ENCODE measurements around the gene ZNF438.

DNA sequence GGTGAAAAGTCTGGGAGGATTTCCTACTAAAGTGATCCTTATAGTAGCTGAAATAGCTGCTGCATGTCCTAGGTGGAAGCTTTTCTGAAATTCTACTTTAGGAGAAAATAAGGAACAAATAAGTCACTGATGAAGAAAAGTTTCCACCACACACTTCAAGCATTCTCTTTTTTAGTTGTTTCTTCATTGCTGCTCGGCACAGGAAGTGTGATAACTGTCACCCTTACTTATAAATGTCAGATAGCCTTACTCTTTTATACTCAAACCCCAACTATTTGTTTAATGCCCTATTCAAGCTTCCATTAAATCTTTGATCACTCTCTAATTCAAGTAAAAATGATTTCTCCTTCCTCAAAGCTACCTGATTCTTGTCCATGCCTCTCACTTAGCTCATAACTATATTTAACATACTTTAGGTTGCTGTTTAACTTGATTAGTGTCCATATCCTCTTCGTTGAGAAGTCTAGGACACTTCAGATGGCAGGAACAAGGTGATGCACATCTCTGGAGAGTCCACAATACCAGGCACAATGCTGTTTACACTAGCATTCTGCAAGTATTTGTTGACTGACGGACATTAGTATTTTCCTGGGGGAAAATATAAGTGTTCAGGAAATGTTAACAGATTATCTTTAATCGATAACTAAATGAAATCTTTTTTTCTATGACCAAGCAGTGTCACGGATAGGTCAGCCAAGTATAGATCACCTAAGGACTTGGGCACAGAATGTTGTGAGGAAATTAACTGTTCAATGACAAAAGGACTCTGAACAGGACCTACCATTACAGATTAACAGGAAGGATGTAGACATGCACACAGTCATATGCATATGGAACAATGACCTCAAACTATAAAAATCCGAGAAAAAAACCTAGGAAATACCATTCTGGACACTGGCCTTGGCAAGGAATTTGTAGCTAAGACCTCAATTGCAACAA lies 67.4 kb downstream of the ZNF438 start:
- TF ChIP-seq, protein P1, sequence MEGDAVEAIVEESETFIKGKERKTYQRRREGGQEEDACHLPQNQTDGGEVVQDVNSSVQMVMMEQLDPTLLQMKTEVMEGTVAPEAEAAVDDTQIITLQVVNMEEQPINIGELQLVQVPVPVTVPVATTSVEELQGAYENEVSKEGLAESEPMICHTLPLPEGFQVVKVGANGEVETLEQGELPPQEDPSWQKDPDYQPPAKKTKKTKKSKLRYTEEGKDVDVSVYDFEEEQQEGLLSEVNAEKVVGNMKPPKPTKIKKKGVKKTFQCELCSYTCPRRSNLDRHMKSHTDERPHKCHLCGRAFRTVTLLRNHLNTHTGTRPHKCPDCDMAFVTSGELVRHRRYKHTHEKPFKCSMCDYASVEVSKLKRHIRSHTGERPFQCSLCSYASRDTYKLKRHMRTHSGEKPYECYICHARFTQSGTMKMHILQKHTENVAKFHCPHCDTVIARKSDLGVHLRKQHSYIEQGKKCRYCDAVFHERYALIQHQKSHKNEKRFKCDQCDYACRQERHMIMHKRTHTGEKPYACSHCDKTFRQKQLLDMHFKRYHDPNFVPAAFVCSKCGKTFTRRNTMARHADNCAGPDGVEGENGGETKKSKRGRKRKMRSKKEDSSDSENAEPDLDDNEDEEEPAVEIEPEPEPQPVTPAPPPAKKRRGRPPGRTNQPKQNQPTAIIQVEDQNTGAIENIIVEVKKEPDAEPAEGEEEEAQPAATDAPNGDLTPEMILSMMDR (conservative IDR thresholded peaks at IDR 0.05 in 1 of 2, IDR thresholded peaks at IDR 0.05 in 1 of 2; ENCODE audit: extremely low read depth in 1 of 2, insufficient read depth in 1 of 2, low read depth in 1 of 2, low read length in 2 of 2) = no peak
- TF ChIP-seq EZH2 (IDR thresholded peaks at IDR 0.05; ENCODE audit: borderline replicate concordance, low read length) = no peak
